SK-N-MC (cell line): Measurements from ENCODE around the gene CSNK1G1.

Experiments
- EZH2 ChIP-seq: fragments of 200-600 bp; sonication (generic); IDR thresholded peaks from one replicate; pipeline ENCODE4 v1.6.1; 2017; ENCODE audit warnings: antibody characterized with exemption
- FOXP2 ChIP-seq: optimal IDR thresholded peaks from 2 replicates; pipeline ENCODE3; 2011; ENCODE audit warnings: mild to moderate bottlenecking, moderate library complexity; ENCODE audit not compliant: insufficient read depth; ENCODE audit errors: extremely low read length, control extremely low read depth
- POLR2AphosphoS5 ChIP-seq: IDR thresholded peaks from 2 replicates; pipeline ENCODE4 v1.6.1; 2012; ENCODE audit warnings: mild to moderate bottlenecking, low read depth, low read length, borderline replicate concordance

- TF ChIP-seq POLR2AphosphoS5 (no peak), EZH2 (no peak), FOXP2 (no peak)
Measured at GRCh38 chr15:64355348-64355943, 527 bp downstream of the CSNK1G1 start.
